ENCODE results near the gene BARHL1. TPM values are rescaled to one million over a fixed set of nuclear protein-coding genes. Genes with fewer than 3 reads are reported as not detected.

Gene BARHL1
- total RNA-seq, 1 donor from 2014 or later: not detected

DNA sequence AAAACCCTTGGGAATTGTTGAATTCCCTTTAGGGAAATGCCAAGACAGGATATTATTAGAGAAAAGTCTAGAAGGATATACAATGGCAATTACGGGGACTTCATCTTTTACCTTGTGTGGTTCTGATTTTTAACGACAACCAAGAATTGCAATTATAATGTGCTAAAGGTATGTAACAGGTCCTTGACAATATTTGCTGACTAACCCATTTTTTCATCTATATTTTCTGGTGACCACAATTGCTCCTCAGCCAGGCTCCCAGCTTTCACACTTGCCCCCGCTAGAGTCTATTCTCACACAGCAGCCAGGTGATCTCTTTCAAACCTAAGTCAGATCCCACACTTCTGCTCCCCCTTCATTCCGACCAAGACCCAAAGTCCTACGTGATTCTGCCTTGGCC lies 34.3 kb downstream of the BARHL1 start:
- no peak for DNase-seq

DNA sequence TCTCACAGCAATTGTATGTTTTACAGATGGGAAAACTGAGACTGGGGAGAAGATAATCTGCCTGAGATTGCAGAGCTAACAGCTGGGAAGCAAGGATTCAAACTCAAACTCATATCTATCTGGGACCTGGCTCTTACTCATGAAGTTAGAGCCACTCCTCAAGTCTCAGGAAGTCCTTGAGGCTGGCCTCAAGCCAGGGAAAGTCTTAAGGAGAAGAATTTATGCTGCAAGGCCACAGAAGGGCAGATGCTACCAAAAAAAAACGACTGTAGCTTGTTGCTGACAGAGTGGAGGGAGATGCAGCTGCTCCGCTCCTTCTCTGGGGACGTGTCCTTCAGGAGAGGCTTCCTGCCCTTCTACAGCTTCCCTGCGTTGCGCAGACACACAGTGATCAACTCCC lies 39.8 kb downstream of the BARHL1 start:
- peak; percentile 66 for DNase-seq

DNA sequence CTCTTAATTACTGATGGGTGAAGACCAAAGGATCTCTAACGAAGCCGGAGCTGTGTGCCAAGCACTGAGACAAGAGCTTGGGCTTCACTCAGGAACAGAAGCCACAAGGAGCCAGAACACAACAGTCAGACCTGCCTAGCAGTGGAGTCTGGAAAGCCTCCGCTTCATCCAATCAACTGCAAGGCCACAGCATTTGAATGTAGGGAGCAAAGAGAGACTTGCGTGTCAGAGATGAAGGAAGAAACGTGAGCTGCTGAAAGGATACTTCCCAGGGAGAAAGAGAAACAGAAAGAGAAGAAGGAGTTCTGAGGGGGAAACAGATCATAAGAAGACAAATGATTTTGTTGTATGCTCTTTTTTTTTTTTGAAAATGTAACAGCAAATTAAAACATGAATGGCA lies 43.9 kb downstream of the BARHL1 start:
- DNase-seq: no peak

DNA sequence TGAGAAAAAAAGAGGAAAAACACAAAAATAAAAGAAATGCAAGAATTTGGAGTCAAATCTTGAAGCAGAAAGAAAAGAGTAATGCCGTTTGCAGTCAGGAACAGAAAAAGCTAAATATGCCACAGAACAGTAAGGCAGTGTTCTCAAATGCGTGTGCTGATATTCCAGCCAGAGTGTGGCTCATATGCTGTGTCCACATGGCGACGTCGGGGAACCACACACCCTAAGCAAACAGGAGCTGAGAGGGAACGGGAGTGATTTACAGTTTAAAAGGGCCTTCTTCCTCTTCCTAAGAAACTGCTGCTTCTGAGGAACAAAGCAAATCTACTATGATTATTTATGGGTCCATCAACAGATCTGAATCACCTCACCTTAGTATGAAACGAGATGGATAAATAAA lies 44.7 kb downstream of the BARHL1 start:
- peak; percentile 2 for DNase-seq

DNA sequence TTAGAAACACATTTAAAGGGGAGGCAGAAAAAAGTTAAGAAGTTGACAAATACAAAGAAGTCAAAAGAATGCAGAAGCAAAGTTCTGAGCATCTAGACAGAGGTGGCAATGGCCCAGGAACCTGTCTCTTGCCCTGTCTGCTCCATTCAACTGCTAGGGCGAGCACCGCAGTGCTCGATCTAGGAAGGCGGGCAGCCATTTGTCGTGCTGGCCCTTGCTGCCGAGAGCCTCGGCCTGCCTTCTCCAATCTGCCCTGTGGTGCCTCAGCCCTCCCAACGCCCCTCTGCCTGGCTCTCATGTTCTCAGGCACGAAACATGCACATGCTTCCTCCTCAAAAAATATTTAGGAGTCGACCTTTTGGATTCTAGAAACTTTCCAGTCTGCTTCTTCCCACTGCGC lies 45.2 kb downstream of the BARHL1 start:
- DNase-seq: no peak

DNA sequence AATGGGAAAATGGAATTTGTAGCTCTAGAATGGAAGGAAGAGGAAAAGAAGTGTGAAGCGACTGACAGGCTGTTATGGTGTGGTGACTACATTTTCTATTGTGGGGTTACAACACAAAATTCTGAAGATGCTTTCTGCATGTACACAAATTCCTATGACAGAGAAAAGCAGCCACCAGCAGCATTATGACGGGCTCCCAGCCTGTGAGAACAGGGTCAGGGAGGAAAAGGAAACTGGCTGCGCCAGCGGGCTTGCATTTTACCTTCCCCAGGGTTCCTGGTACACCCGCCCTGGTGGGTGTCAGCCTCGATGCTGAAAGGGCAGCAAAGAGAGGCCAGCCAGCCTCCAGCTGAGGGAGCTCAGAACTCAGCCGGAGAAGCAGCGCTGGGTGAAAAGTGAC lies 46.3 kb downstream of the BARHL1 start:
- no peak for DNase-seq

DNA sequence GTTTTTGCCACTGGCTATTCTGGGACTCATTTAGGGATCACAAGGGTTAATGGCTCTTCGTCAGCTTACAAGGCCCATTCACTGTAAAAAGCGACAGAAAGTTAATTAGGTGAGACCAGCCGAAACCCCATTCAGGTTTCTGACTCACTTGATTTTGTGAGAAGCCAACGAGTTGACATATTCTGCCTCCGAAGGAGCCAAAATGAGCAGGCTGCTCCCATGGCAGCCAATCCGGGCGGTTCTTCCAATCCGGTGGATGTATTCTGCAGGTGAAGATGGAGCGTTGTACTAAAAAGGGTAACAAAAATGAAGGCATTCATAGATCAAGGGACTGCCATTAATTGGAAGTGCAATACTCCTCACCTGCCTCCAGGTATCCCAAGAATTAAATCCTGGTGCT lies 47.7 kb downstream of the BARHL1 start:
- no peak for DNase-seq

DNA sequence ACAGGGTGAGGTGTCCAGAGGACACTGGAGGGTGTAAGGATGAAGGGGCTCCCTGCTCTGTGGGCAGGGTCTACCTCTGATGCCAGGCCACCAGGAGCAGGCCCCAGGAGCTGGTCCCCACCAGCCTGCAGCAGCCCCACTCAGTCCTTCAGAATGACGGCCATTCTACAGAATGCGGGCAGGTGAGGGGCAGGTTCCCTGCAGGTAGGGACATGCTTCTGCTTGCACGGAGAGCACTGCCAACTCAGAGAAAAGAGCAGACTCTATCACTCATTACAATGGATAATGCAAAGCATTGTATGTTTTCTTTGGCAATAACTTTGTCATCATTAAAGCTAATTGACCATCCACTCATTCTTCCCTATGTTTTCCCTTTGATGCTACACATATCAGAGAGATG lies 48.4 kb downstream of the BARHL1 start:
- no peak for DNase-seq

DNA sequence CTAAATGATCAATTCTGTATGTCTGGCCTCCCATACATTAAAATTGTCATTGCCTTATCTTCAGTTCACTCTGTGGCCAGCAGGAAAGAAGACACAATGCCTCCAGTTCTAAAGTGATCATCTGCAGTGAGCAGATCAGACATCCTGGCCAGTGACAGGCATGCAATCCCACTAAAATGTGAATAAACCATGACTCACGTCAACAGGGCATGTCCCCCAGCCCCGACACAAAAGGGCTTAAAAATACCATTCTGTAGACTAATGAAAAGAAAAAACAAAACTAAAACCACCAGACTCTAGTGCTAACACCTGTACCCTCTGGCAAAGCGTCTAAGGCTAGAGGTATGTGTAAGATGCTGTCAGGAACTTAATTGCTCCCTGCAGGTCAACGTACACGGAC lies 48.9 kb downstream of the BARHL1 start:
- DNase-seq: no peak

DNA sequence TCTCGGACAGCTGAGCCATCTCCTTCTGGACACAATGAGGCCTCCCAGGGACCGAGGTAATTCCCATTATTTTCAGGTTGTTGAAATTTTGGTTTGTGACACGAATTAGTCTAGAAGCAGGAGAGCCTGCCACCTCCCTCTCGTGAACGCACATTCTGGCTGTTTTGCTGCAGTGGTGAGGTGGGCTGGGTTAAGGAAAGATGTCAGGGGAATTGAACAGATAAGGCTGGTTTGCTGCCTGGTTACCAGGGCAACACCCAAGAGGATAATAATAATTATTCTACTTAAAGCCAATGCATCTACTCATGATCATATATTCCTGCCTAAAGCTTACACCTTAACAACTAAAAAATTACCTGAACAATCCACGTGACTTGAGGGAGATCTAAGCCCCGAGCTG lies 49.3 kb downstream of the BARHL1 start:
- no peak for DNase-seq

DNA sequence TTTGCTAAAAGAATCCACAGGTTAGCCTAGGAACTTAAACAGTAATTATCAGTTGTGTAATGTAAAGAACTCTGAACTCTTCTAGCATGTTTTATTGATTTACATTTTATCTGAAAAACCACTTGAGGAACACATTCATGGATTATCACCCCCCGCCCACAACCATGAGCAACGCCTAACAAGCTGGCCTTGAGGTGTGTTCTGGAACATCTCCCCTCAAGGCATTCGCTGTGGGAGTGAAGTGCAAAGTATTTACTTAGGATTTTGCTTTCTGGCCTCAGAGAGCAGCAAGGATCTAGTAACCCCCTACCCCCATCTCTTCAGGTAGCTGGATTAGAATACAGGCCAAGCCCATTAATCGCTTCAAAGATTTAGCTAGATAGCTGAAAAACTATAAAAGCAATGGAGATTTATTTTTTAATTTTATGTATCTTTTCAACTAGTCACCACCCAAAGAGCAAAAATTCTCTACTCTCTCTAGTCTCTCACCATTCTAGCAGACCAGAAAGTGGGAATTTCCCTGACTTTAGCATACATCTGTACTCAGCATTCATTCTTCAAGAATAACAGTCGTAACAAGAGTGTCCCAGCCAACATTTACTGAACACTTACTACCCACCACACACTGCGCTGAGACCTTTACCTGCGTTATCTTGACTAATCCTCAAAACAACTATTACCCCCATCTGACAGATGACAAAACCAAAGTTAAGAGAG lies 50.2 kb downstream of the BARHL1 start:
- DNase-seq: no peak

DNA sequence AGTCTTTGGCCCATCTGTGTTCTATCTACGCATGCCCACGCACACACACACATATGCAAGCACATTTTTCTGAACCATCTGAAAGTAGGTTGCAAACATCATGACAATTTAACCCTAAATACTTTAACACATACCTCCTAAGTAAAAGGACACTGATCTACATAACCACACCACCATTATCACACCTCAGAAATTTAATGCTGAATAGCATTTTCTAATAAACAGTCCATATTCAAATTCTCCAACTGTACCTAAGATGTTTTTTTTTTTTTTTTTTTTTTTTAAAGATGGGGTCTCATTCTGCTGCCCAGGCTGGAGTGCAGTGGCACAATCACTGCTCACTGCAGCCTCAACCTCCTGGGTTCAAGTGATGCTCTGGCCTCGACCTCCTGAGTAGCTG lies 51.9 kb downstream of the BARHL1 start:
- DNase-seq: no peak

DNA sequence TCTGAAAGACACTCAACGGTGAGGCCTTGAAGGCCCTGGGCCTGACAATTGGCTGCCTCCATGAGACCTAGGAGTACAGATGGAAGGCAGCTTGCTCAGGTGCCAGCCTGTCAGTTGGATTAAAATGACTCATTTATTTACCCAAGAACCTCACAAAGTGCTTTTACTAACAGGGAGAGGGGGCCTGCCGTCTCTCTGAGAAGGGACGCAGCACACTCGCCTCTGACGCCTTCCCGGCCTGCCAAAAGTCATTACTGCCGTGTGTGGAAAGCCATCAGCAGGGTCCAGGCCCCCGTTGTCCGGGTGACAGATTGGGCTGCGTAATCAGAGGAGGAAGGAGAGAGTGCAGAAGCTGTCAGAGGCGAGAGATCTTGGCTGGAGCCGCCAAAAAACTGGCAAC lies 54.9 kb downstream of the BARHL1 start:
- DNase-seq: peak; percentile 8

DNA sequence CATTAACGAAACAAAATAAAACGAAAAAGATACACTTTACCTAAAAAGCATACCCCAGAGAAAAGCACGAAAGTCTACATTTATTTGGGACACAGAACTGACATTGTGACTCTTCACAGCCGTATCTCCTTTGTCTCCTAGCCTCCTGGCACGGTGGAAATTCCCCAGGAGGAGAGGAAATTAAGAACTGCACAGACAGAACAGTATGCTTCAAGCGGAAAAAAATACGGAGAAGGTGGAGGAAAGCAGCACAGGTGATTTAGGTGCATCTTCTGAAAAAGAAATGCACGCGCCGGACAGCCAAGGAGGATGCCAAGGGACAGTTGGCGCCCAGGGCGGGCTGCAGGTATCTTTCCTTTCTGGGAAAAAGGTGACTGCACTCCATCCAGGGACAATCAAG lies 55.4 kb downstream of the BARHL1 start:
- no peak for DNase-seq

DNA sequence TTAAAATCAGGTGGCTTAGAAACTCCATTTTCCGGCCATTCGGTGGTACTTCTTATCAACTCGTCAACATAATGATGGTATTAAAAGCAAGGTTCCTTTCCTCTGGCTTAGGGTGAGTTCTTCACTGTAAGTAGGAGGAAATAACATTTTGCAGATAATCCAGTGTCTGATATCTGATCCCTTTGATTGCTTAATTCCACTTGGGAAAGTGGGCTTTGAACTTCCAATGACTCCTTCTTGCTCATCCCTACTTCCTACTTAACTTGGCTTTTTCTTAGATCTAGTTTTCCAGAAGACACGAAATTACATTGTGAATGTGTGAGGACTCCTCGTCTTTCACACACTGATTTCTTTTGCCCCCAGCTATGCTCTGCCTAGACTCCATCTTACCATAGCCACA lies 55.8 kb downstream of the BARHL1 start:
- no peak for DNase-seq

DNA sequence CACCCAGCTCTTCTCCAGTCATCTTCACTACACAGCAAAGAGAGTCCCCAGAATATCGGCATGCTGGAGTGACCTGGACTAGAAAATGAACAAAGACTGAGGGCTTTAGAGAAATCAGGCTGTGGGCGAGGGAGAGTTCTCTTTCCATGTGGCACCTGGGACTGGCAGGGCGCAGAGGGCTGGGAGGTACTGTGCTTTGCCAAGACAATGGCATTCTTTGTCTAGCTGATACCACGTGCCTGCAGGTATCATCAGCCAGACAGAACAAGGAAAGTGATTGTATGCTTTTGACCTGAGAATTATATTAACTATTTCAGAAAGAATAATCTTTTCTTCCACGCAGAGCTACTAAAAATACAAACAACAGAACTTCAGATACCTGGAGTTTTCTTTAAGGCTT lies 56.9 kb downstream of the BARHL1 start:
- no peak for DNase-seq

Other genes starting within 250 kb of the BARHL1 start
- 78.2 TPM for gene SETX, start 227.6 kb upstream of the BARHL1 start, total RNA-seq
- gene TTF1, start 175.8 kb upstream of the BARHL1 start, total RNA-seq: 9.9 TPM
- gene CFAP77, start 172.4 kb upstream of the BARHL1 start, total RNA-seq: not detected
- 11.2 TPM for gene DDX31, start 87.4 kb downstream of the BARHL1 start, total RNA-seq
- gene GTF3C4, start 87.9 kb downstream of the BARHL1 start, total RNA-seq: 17.8 TPM

Data from tongue (tissue), 2 donors.